Endodermal cell (in vitro differentiated cells): ENCODE data around the gene SLC28A2. TPM values are rescaled to one million over a fixed set of nuclear protein-coding genes. Genes with fewer than 3 reads are reported as not detected.

ENCODE experiments used
- DNase-seq: peaks from one replicate; pipeline ENCODE4 v3.0.0-alpha.2; 2017
- H3K27ac ChIP-seq: 2 replicates; pipeline ENCODE4 v1.5.1; 2013; ENCODE audit warnings: mild to moderate bottlenecking, low read depth, low read length, moderate library complexity
- H3K27me3 ChIP-seq: 2 replicates; pipeline ENCODE4 v1.6.1; 2013; ENCODE audit warnings: mild to moderate bottlenecking, low read length, moderate library complexity; ENCODE audit not compliant: insufficient read depth, control insufficient read depth, poor library complexity, severe bottlenecking
- H3K36me3 ChIP-seq: 2 replicates; pipeline ENCODE4 v1.7.0; 2013; ENCODE audit warnings: mild to moderate bottlenecking, low read length, moderate library complexity; ENCODE audit not compliant: control insufficient read depth, insufficient read depth
- H3K4me1 ChIP-seq: one replicate; pipeline ENCODE4 v1.7.0; 2013; ENCODE audit warnings: low read length; ENCODE audit not compliant: control insufficient read depth, insufficient read depth
- H3K4me3 ChIP-seq: 2 replicates; pipeline ENCODE4 v1.5.1; 2013; ENCODE audit warnings: mild to moderate bottlenecking, low read length, moderate library complexity
- H3K9ac ChIP-seq: 2 replicates; pipeline ENCODE4 v1.6.1; 2013; ENCODE audit warnings: mild to moderate bottlenecking, low read length, moderate library complexity; ENCODE audit not compliant: poor library complexity, severe bottlenecking; ENCODE audit errors: extremely low read depth
- H3K9me3 ChIP-seq: 2 replicates; pipeline ENCODE4 v1.6.1; 2013; ENCODE audit warnings: mild to moderate bottlenecking, low read length, moderate library complexity; ENCODE audit not compliant: control insufficient read depth
- H3K27ac Mint-ChIP-seq: 2 replicates; pipeline ENCODE4 v1.8.0; 2020; ENCODE audit warnings: mixed read lengths
- H3K27me3 Mint-ChIP-seq: 2 replicates; pipeline ENCODE4 v1.8.0; 2021; ENCODE audit warnings: mild to moderate bottlenecking, mixed read lengths; ENCODE audit not compliant: insufficient read depth
- H3K36me3 Mint-ChIP-seq: 2 replicates; pipeline ENCODE4 v1.8.0; 2020; ENCODE audit warnings: low read depth, mixed read lengths
- H3K4me1 Mint-ChIP-seq: 2 replicates; pipeline ENCODE4 v1.8.0; 2020; ENCODE audit warnings: mixed read lengths
- H3K4me3 Mint-ChIP-seq: 2 replicates; pipeline ENCODE4 v1.8.0; 2020; ENCODE audit warnings: mild to moderate bottlenecking, moderate library complexity, mixed read lengths
- H3K9me3 Mint-ChIP-seq: 2 replicates; pipeline ENCODE4 v1.8.0; 2020; ENCODE audit warnings: mild to moderate bottlenecking, mixed read lengths
- WGBS, 2 experiments: methylation state at CpG; one replicate each; pipeline versions ENCODE4 v1.1.5 to v1.1.7; 2013; ENCODE audit warnings: missing lambda C conversion rate in 2 of 2, mixed read lengths in 1 of 2; ENCODE audit not compliant: insufficient coverage in 1 of 2, insufficient read length in 1 of 2; 5-methylcytosine and 5-hydroxymethylcytosine counted together
- long read RNA-seq, 4 experiments: library from polyadenylated mRNA in 2 of 4; library from RNA in 1 of 4; library from capped mRNA in 1 of 4; stranded (forward) in 3 of 4; unstranded in 1 of 4; transcript quantifications; one replicate each; pipeline ENCODE4 v2.0.0, GENCODE V29; 2020 to 2021; ENCODE audit warnings: inconsistent platforms in 1 of 4
- polyA plus RNA-seq, 2 experiments: library from polyadenylated mRNA; stranded (reverse); fragments of 50-300 nt; gene quantifications; one replicate each; pipeline ENCODE4 v1.2.3, GENCODE V29; 2013
- total RNA-seq, 2 donors: library from RNA; stranded (reverse); fragmentation: NEBNext Ultra II Directional in 1 of 2; extraction: Animal tissue kit (Norgen Biotek cat#: 25700) in 1 of 2; gene quantifications; 2 replicates in 1 of 2; 3 replicates in 1 of 2; pipeline ENCODE4 v1.2.1, GENCODE V29; 2021
- TF ChIP-seq, protein P1 (sequence below): fragments of 200-600 bp; sonication (generic); conservative IDR thresholded peaks from 2 replicates; pipeline ENCODE4 v1.5.0; 2021; ENCODE audit warnings: antibody characterized with exemption, mild to moderate bottlenecking

Gene SLC28A2, protein sequence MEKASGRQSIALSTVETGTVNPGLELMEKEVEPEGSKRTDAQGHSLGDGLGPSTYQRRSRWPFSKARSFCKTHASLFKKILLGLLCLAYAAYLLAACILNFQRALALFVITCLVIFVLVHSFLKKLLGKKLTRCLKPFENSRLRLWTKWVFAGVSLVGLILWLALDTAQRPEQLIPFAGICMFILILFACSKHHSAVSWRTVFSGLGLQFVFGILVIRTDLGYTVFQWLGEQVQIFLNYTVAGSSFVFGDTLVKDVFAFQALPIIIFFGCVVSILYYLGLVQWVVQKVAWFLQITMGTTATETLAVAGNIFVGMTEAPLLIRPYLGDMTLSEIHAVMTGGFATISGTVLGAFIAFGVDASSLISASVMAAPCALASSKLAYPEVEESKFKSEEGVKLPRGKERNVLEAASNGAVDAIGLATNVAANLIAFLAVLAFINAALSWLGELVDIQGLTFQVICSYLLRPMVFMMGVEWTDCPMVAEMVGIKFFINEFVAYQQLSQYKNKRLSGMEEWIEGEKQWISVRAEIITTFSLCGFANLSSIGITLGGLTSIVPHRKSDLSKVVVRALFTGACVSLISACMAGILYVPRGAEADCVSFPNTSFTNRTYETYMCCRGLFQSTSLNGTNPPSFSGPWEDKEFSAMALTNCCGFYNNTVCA
- total RNA-seq, result 1 to 10 TPM; 3.8 to 4.4 TPM
- 0.85 TPM for polyA plus RNA-seq (2013, experiment 1 of 2)
- 1.4 TPM for polyA plus RNA-seq (2013, experiment 2 of 2)
- long read RNA-seq, experiment 1, result 0 reads
- long read RNA-seq, experiment 2, partial matches to known transcripts, result 0 of 1 reads
- long read RNA-seq, experiment 2, other reads (novel, unspliced or antisense), result 1 of 1 reads
- long read RNA-seq, experiment 3, full-length matches to known transcripts, result 6 of 8 reads
- long read RNA-seq, experiment 3, partial matches to known transcripts, result 0 of 8 reads
- long read RNA-seq, experiment 3, other reads (novel, unspliced or antisense), result 2 of 8 reads
- long read RNA-seq, experiment 4, partial matches to known transcripts, result 0 of 1 reads
- long read RNA-seq, experiment 4, other reads (novel, unspliced or antisense), result 1 of 1 reads

DNA sequence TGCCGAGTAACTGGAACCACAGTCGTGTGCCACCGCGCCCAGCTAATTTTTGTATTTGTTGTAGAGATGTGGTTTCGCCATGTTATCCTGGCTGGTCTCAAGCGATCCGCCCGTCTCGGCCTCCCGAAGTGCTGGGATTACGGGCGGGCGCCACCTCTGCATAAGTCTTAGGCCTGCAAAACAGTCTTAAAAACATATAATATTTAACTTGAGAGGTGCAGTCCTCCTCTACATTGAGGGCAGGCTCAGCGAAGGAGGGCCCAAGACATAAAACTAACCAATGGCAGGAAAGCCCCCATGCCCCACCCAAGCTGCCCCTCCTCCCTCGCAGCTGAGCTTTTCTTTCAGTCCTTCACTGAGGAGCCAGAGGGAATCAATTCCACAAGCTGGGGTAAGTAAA is at the start of gene SLC28A2:
Gene SLC28A2 (plus strand): TSS at position 347 of the 400 bp plus-strand sequence. CDS start 982 bp downstream, outside the sequence.
- Mint-ChIP-seq H3K27ac (no peak within 1 kb of the TSS), H3K4me1 (peaks cover 6% of the 10 kb centered on the region), H3K36me3 (no peaks in the 10 kb centered on the region), H3K27me3 (peaks cover 13% of the 10 kb centered on the region), H3K4me3 (peak within 1 kb of the TSS; percentile 21), H3K9me3 (peaks cover 7% of the 10 kb centered on the region)
- Histone ChIP-seq H3K4me3 (no peak within 1 kb of the TSS), H3K27me3 (no peaks in the 10 kb centered on the region), H3K4me1 (no peaks in the 10 kb centered on the region), H3K27ac (no peak within 1 kb of the TSS), H3K9ac (no peak within 1 kb of the TSS), H3K36me3 (no peaks in the 10 kb centered on the region), H3K9me3 (no peaks in the 10 kb centered on the region)
- no peak for DNase-seq
- TF ChIP-seq, protein P1, sequence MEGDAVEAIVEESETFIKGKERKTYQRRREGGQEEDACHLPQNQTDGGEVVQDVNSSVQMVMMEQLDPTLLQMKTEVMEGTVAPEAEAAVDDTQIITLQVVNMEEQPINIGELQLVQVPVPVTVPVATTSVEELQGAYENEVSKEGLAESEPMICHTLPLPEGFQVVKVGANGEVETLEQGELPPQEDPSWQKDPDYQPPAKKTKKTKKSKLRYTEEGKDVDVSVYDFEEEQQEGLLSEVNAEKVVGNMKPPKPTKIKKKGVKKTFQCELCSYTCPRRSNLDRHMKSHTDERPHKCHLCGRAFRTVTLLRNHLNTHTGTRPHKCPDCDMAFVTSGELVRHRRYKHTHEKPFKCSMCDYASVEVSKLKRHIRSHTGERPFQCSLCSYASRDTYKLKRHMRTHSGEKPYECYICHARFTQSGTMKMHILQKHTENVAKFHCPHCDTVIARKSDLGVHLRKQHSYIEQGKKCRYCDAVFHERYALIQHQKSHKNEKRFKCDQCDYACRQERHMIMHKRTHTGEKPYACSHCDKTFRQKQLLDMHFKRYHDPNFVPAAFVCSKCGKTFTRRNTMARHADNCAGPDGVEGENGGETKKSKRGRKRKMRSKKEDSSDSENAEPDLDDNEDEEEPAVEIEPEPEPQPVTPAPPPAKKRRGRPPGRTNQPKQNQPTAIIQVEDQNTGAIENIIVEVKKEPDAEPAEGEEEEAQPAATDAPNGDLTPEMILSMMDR, result no peak
- 94 to 100% methylated on average over 1 to 15 of the region's 15 CpGs for WGBS, 2 experiments

DNA sequence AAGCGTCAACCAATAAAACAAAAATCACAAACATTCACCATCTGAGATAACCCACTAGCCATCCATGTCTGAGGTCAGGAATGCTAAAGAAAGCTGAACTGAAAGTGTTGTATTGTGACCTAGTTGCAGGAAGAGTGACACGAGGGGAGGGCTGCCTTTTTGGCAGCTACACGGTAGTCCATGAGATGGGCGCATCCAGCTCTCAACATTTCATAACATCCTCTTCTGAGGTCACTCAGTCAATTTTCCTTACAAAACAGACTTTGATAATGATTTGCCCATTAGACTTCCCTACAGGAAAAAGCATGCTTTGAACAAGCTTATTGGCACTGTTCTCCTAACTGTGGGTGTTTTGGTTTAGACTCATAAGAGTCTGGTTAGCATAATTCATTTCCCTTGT is 48.9 kb upstream of the SLC28A2 start:
- Mint-ChIP-seq H3K4me3 (no peak overlapping the region), H3K27me3 (peaks cover 34% of the 10 kb centered on the region), H3K4me1 (peaks cover 8% of the 10 kb centered on the region), H3K27ac (no peak overlapping the region), H3K9me3 (no peaks in the 10 kb centered on the region), H3K36me3 (no peaks in the 10 kb centered on the region)
- H3K4me1 ChIP-seq, result no peaks in the 10 kb centered on the region
- H3K27ac ChIP-seq, result no peak overlapping the region
- H3K9ac ChIP-seq, result no peak overlapping the region
- no peaks in the 10 kb centered on the region for H3K27me3 ChIP-seq
- no peak overlapping the region for H3K4me3 ChIP-seq
- WGBS, 2 experiments, result 87 to 100% methylated on average over 2 to 3 of the region's 4 CpGs
- no peak for DNase-seq
- TF ChIP-seq, protein P1, result no peak
- no peaks in the 10 kb centered on the region for H3K9me3 ChIP-seq
- H3K36me3 ChIP-seq, result no peaks in the 10 kb centered on the region

DNA sequence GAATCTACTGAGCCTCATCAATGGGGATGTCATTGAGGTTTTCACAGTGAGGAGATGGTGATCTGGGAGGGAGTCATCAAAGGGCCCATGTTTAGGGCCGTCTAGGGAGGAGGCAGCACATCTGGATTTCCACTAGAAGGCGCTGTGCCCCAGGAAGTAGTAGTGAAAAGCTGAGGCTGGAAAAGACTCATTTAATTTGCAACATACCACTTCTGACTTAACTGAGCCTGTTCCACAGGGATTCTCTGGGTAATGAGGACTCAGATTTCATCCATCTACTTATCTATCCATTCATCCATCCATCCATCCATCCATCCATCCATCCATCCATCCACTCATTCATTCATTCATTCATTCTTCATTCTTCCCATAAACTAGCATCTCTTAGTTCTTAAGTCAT is 46.8 kb upstream of the SLC28A2 start:
- Histone ChIP-seq H3K27ac (no peak overlapping the region), H3K27me3 (no peaks in the 10 kb centered on the region), H3K9ac (no peak overlapping the region), H3K9me3 (no peaks in the 10 kb centered on the region), H3K36me3 (no peaks in the 10 kb centered on the region), H3K4me3 (no peak overlapping the region), H3K4me1 (no peaks in the 10 kb centered on the region)
- Mint-ChIP-seq H3K36me3 (no peaks in the 10 kb centered on the region), H3K4me1 (peaks cover 5% of the 10 kb centered on the region), H3K27me3 (peaks cover 43% of the 10 kb centered on the region), H3K4me3 (no peak overlapping the region), H3K9me3 (peaks cover 5% of the 10 kb centered on the region), H3K27ac (no peak overlapping the region)
- 0% methylated on average over 2 of the region's 2 CpGs; no CpG with 5 or more reads in 1 of the 2 experiments for WGBS, 2 experiments
- peak; percentile 90 for DNase-seq
- TF ChIP-seq, protein P1, result peak; percentile 96
